GM12865 (cell line): ENCODE measurements around the gene NFU1.

ENCODE experiments used
- DNase-seq: peaks from one replicate; pipeline ENCODE4 v3.0.0; 2010; ENCODE audit warnings: low read depth
- H3K4me3 ChIP-seq: 2 replicates; pipeline ENCODE4 v1.5.1; 2011; ENCODE audit warnings: mild to moderate bottlenecking, low read depth, low read length, control low read depth
- TF ChIP-seq, protein P1 (sequence below): IDR thresholded peaks from 2 replicates; pipeline ENCODE4 v1.5.1; 2011; ENCODE audit warnings: low read length, control low read depth, low read depth, inconsistent platforms; ENCODE audit not compliant: insufficient read depth; ENCODE audit errors: missing control alignments

NFU1 gene

GRCh38 chr2:69353360-69353759, 83.9 kb downstream of the NFU1 start:
- no peak overlapping the region for H3K4me3 ChIP-seq
- TF ChIP-seq, protein P1, sequence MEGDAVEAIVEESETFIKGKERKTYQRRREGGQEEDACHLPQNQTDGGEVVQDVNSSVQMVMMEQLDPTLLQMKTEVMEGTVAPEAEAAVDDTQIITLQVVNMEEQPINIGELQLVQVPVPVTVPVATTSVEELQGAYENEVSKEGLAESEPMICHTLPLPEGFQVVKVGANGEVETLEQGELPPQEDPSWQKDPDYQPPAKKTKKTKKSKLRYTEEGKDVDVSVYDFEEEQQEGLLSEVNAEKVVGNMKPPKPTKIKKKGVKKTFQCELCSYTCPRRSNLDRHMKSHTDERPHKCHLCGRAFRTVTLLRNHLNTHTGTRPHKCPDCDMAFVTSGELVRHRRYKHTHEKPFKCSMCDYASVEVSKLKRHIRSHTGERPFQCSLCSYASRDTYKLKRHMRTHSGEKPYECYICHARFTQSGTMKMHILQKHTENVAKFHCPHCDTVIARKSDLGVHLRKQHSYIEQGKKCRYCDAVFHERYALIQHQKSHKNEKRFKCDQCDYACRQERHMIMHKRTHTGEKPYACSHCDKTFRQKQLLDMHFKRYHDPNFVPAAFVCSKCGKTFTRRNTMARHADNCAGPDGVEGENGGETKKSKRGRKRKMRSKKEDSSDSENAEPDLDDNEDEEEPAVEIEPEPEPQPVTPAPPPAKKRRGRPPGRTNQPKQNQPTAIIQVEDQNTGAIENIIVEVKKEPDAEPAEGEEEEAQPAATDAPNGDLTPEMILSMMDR = no peak
- DNase-seq = no peak

DNA sequence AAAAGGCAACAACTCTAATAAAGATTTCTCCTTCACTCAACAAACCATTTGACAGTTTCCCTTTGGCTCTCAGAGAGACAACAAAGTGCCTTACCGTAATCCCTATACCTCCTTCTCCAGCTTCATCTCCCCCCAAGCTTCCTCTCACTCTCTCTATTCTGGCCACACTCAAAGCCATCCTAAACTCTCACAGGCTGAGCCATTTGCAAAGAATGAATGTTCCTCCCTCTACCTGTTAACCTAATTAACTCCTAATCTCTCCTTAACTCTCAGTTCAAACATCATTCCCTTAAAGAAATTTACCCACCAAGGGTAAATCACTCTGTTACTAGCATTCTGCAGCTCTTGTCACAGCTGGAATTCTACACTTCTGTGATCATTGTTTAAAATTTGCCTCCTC, 88.5 kb downstream of the NFU1 start:
- DNase-seq = no peak
- TF ChIP-seq, protein P1 = no peak
- H3K4me3 ChIP-seq = no peak overlapping the region
